H9 (cell line): Measurements from ENCODE around the gene MED9. TPM values are rescaled to one million over a fixed set of nuclear protein-coding genes. Genes with fewer than 3 reads are reported as not detected.

Source experiments
- DNase-seq: peaks from one replicate; pipeline ENCODE4 v3.0.0-alpha.2; 2017
- H2AFZ ChIP-seq: one replicate; pipeline ENCODE4 v1.6.1; 2013; ENCODE audit warnings: mild to moderate bottlenecking, low read length, control low read depth, moderate library complexity
- H2AK5ac ChIP-seq: 2 replicates; pipeline ENCODE4 v1.6.1; 2013; ENCODE audit warnings: low read length, control low read depth, mixed read lengths; ENCODE audit not compliant: insufficient read length
- H2BK120ac ChIP-seq: one replicate; pipeline ENCODE4 v1.6.1; 2013; ENCODE audit warnings: low read depth, mild to moderate bottlenecking, low read length, control low read depth, inconsistent platforms; ENCODE audit not compliant: poor library complexity, severe bottlenecking
- H2BK12ac ChIP-seq: 2 replicates; pipeline ENCODE4 v1.6.1; 2013; ENCODE audit warnings: low read length, control low read depth, mixed read lengths, low read depth; ENCODE audit not compliant: insufficient read length
- H2BK15ac ChIP-seq: 2 replicates; pipeline ENCODE4 v1.6.1; 2013; ENCODE audit warnings: low read depth, low read length, control low read depth
- H2BK20ac ChIP-seq: one replicate; pipeline ENCODE4 v1.6.1; 2013; ENCODE audit warnings: low read depth, mild to moderate bottlenecking, low read length, control low read depth, inconsistent platforms; ENCODE audit not compliant: poor library complexity, severe bottlenecking
- H2BK5ac ChIP-seq: 2 replicates; pipeline ENCODE4 v1.6.1; 2013; ENCODE audit warnings: low read length, control low read depth, mixed read lengths; ENCODE audit not compliant: insufficient read length
- H3K14ac ChIP-seq: 2 replicates; pipeline ENCODE4 v1.6.1; 2013; ENCODE audit warnings: low read length, control low read depth; ENCODE audit not compliant: insufficient read depth
- H3K18ac ChIP-seq: 2 replicates; pipeline ENCODE4 v1.6.1; 2013; ENCODE audit warnings: low read depth, mild to moderate bottlenecking, mixed read lengths, low read length, control low read depth; ENCODE audit not compliant: insufficient read length
- H3K23ac ChIP-seq: 2 replicates; pipeline ENCODE4 v1.6.1; 2013; ENCODE audit warnings: low read length, control low read depth, mixed read lengths, low read depth; ENCODE audit not compliant: insufficient read length
- H3K23me2 ChIP-seq: 2 replicates; pipeline ENCODE4 v1.6.1; 2013; ENCODE audit warnings: low read depth, mild to moderate bottlenecking, mixed read lengths, low read length, control low read depth; ENCODE audit not compliant: insufficient read length, poor library complexity, severe bottlenecking
- H3K27ac ChIP-seq: 2 replicates; pipeline ENCODE4 v1.5.1; 2013; ENCODE audit warnings: low read length, control low read depth, mixed read lengths, low read depth; ENCODE audit not compliant: insufficient read length
- H3K27me3 ChIP-seq: 2 replicates; pipeline ENCODE4 v1.6.1; 2013; ENCODE audit warnings: low read length, control low read depth, inconsistent platforms; ENCODE audit not compliant: insufficient read depth
- H3K4ac ChIP-seq: 2 replicates; pipeline ENCODE4 v1.6.1; 2013; ENCODE audit warnings: low read depth, mild to moderate bottlenecking, control low read depth, inconsistent platforms, low read length, moderate library complexity
- H3K4me1 ChIP-seq: 2 replicates; pipeline ENCODE4 v1.6.1; 2013; ENCODE audit warnings: low read length, control low read depth, inconsistent platforms; ENCODE audit not compliant: insufficient read depth
- H3K4me2 ChIP-seq: 2 replicates; pipeline ENCODE4 v1.6.1; 2013; ENCODE audit warnings: low read length, control low read depth, mixed read lengths; ENCODE audit not compliant: insufficient read length, insufficient read depth
- H3K56ac ChIP-seq: 2 replicates; pipeline ENCODE4 v1.6.1; 2013; ENCODE audit warnings: low read depth, mild to moderate bottlenecking, mixed read lengths, low read length, control low read depth; ENCODE audit not compliant: insufficient read length
- H3K79me1 ChIP-seq: 2 replicates; pipeline ENCODE4 v1.6.1; 2013; ENCODE audit warnings: low read depth, mild to moderate bottlenecking, moderate library complexity, low read length, control low read depth, inconsistent platforms; ENCODE audit not compliant: insufficient read depth, poor library complexity, severe bottlenecking
- H3K79me2 ChIP-seq: 2 replicates; pipeline ENCODE4 v1.6.1; 2013; ENCODE audit warnings: low read length, control low read depth, inconsistent platforms; ENCODE audit not compliant: insufficient read depth
- H3K9ac ChIP-seq: 2 replicates; pipeline ENCODE4 v1.6.1; 2013; ENCODE audit warnings: low read length, control low read depth, mixed read lengths; ENCODE audit not compliant: insufficient read length; ENCODE audit errors: extremely low read depth
- H3K9me3 ChIP-seq: one replicate; pipeline ENCODE4 v1.6.1; 2013; ENCODE audit warnings: low read depth, low read length, inconsistent platforms; ENCODE audit not compliant: control insufficient read depth
- H3T11ph ChIP-seq: one replicate; pipeline ENCODE4 v1.6.1; 2013; ENCODE audit warnings: mild to moderate bottlenecking, low read length, control low read depth, inconsistent platforms
- H4K20me1 ChIP-seq: one replicate; pipeline ENCODE4 v1.6.1; 2013; ENCODE audit not compliant: control insufficient read depth, insufficient read length, insufficient read depth
- H4K5ac ChIP-seq: 2 replicates; pipeline ENCODE4 v1.6.1; 2013; ENCODE audit warnings: low read depth, mild to moderate bottlenecking, mixed read lengths, low read length, control low read depth; ENCODE audit not compliant: insufficient read length
- H4K8ac ChIP-seq: replicated peaks from 2 replicates; pipeline ENCODE4 v1.6.1; 2013; ENCODE audit warnings: low read length, control low read depth, mixed read lengths, low read depth; ENCODE audit not compliant: insufficient read length
- H4K91ac ChIP-seq: 2 replicates; pipeline ENCODE4 v1.6.1; 2013; ENCODE audit warnings: low read depth, mild to moderate bottlenecking, moderate library complexity, mixed read lengths, low read length, control low read depth; ENCODE audit not compliant: insufficient read length
- H3K27ac Mint-ChIP-seq, 3 experiments: 2 replicates in 2 of 3; 3 replicates in 1 of 3; pipeline ENCODE4 v1.8.0; 2020 to 2021; ENCODE audit warnings: mixed read lengths in 3 of 3, mild to moderate bottlenecking in 1 of 3, moderate library complexity in 1 of 3
- H3K27me3 Mint-ChIP-seq: 2 replicates; pipeline ENCODE4 v1.8.0; 2021; ENCODE audit warnings: low read depth, mild to moderate bottlenecking, moderate library complexity, mixed read lengths
- H3K36me3 Mint-ChIP-seq, 3 experiments: 2 replicates in 2 of 3; 3 replicates in 1 of 3; pipeline ENCODE4 v1.8.0; 2020 to 2021; ENCODE audit warnings: low read depth in 3 of 3, mixed read lengths in 3 of 3; ENCODE audit not compliant: insufficient read depth in 1 of 3
- H3K4me1 Mint-ChIP-seq, 2 experiments: 2 replicates each; pipeline ENCODE4 v1.8.0; 2020; ENCODE audit warnings: mixed read lengths in 2 of 2
- H3K4me3 Mint-ChIP-seq, 2 experiments: 2 replicates in 1 of 2; 3 replicates in 1 of 2; pipeline ENCODE4 v1.8.0; 2020 to 2021; ENCODE audit warnings: mild to moderate bottlenecking in 2 of 2, mixed read lengths in 2 of 2, moderate library complexity in 1 of 2
- H3K9me3 Mint-ChIP-seq, 2 experiments: 2 replicates in 1 of 2; 3 replicates in 1 of 2; pipeline ENCODE4 v1.8.0; 2020; ENCODE audit warnings: mild to moderate bottlenecking in 2 of 2, mixed read lengths in 2 of 2, moderate library complexity in 1 of 2
- CTCF ChIP-seq: fragments of 200-600 bp; sonication (generic); conservative IDR thresholded peaks from 3 replicates; pipeline ENCODE4 v1.8.0; 2021; ENCODE audit warnings: antibody characterized with exemption, mild to moderate bottlenecking
- WGBS: extraction: QIAGEN DNeasy Blood & Tissue Kit; methylation state at CpG from one replicate; pipeline ENCODE4 v1.1.7; 2013; ENCODE audit warnings: missing lambda C conversion rate, low lambda C conversion rate, mixed read lengths; ENCODE audit not compliant: insufficient read length; ENCODE audit errors: extremely low coverage; 5-methylcytosine and 5-hydroxymethylcytosine counted together
- total RNA-seq: library from RNA; stranded (reverse); gene quantifications from 2 replicates; pipeline ENCODE4 v1.2.1, GENCODE V29; 2021

MED9 gene
- total RNA-seq, 1 experiment from 2014 or later = 20.0 TPM

- peaks cover 16% of the 10 kb centered on the region for H3K23me2 ChIP-seq
- Mint-ChIP-seq H3K27ac (no peak overlapping the region), H3K27me3 (peaks cover 27% of the 10 kb centered on the region), H3K9me3 (no peaks in the 10 kb centered on the region), H3K4me1 (peaks cover 27 to 32% of the 10 kb centered on the region in 2 experiments), H3K36me3 (peaks cover 20 to 50% (median 43%) of the 10 kb centered on the region in 3 experiments; a peak in 6 of 7 replicates), H3K4me3 (no peak overlapping the region)
- no peak overlapping the region for H2BK12ac ChIP-seq
- WGBS = no CpG with 5 or more reads among the region's 10 CpGs
- no peak overlapping the region for H4K8ac ChIP-seq
- no peak overlapping the region for H3K27ac ChIP-seq
- no peak overlapping the region for H4K5ac ChIP-seq
- no peak overlapping the region for H3K56ac ChIP-seq
- H3K9ac ChIP-seq = no peak overlapping the region
- no peak for TF ChIP-seq CTCF
- H4K91ac ChIP-seq = no peak overlapping the region
- no peak overlapping the region for H2AFZ ChIP-seq
- no peaks in the 10 kb centered on the region for H3K9me3 ChIP-seq
- no peak overlapping the region for H2BK15ac ChIP-seq
- H3K79me2 ChIP-seq = no peaks in the 10 kb centered on the region
- H3K27me3 ChIP-seq = peaks cover 8% of the 10 kb centered on the region; the same call in 1 of the 2 replicates
- no peak overlapping the region for H3K23ac ChIP-seq
- no peaks in the 10 kb centered on the region for H3K79me1 ChIP-seq
- no peak overlapping the region for H3T11ph ChIP-seq
- H4K20me1 ChIP-seq = no peaks in the 10 kb centered on the region
- H2BK20ac ChIP-seq = no peak overlapping the region
- no peak overlapping the region for H3K14ac ChIP-seq
- no peak overlapping the region for H3K4ac ChIP-seq
- DNase-seq = no peak
- no peak overlapping the region for H2AK5ac ChIP-seq
- H2BK5ac ChIP-seq = no peak overlapping the region
- peaks cover 3% of the 10 kb centered on the region; the same call in 1 of the 2 replicates for H3K4me1 ChIP-seq
- H3K4me2 ChIP-seq = no peak overlapping the region
- H3K18ac ChIP-seq = no peak overlapping the region
- H2BK120ac ChIP-seq = no peak overlapping the region
Measured at GRCh38 chr17:17491031-17491471, 14.3 kb downstream of the MED9 start.
